GM23338 (cell line): ENCODE data around the gene STAT5B.

Source experiments
- CREB1 ChIP-seq: fragments of 250-450 bp; sonication (Bioruptor Pico); IDR thresholded peaks from 2 replicates; pipeline ENCODE4 v1.5.0; 2020; ENCODE audit warnings: low read depth, mild to moderate bottlenecking, moderate library complexity
- EZH2 ChIP-seq: fragments of 200-600 bp; sonication (generic); IDR thresholded peaks from one replicate; pipeline ENCODE4 v1.8.0; 2017; ENCODE audit warnings: antibody characterized with exemption, mild to moderate bottlenecking, low read depth; ENCODE audit not compliant: unreplicated experiment
- EZH2phosphoT487 ChIP-seq: fragments of 200-600 bp; sonication (generic); IDR thresholded peaks from one replicate; pipeline ENCODE4 v1.8.1; 2018; ENCODE audit warnings: antibody characterized with exemption; ENCODE audit not compliant: unreplicated experiment
- JUNB ChIP-seq: IDR thresholded peaks from one replicate; pipeline ENCODE4 v1.6.1; 2016; ENCODE audit warnings: antibody characterized with exemption; ENCODE audit not compliant: unreplicated experiment
- POLR2AphosphoS5 ChIP-seq: IDR thresholded peaks from 2 replicates; pipeline ENCODE4 v1.6.1; 2016; ENCODE audit warnings: antibody characterized with exemption, low read depth
- STAT1 ChIP-seq: IDR thresholded peaks from one replicate; pipeline ENCODE4 v1.6.1; 2016; ENCODE audit warnings: antibody characterized with exemption; ENCODE audit not compliant: unreplicated experiment
- ZNF331 ChIP-seq: fragments of 250-450 bp; sonication (Bioruptor Pico); IDR thresholded peaks from 2 replicates; pipeline ENCODE4 v1.5.0; 2020; ENCODE audit warnings: low read depth, mild to moderate bottlenecking, moderate library complexity
- TF ChIP-seq, protein P1 (sequence below), 2 experiments: fragments of 200-600 bp in 1 of 2; sonication (generic) in 1 of 2; conservative IDR thresholded peaks; 2 replicates each; pipeline versions ENCODE4 v1.5.1 to v1.6.1; 2016 to 2017; ENCODE audit warnings: antibody characterized with exemption in 2 of 2, low read depth in 2 of 2, mild to moderate bottlenecking in 2 of 2, moderate library complexity in 1 of 2
- TF ChIP-seq, protein P2 (sequence below): IDR thresholded peaks from one replicate; pipeline ENCODE4 v1.6.1; 2018; ENCODE audit warnings: antibody characterized with exemption; ENCODE audit not compliant: unreplicated experiment

DNA sequence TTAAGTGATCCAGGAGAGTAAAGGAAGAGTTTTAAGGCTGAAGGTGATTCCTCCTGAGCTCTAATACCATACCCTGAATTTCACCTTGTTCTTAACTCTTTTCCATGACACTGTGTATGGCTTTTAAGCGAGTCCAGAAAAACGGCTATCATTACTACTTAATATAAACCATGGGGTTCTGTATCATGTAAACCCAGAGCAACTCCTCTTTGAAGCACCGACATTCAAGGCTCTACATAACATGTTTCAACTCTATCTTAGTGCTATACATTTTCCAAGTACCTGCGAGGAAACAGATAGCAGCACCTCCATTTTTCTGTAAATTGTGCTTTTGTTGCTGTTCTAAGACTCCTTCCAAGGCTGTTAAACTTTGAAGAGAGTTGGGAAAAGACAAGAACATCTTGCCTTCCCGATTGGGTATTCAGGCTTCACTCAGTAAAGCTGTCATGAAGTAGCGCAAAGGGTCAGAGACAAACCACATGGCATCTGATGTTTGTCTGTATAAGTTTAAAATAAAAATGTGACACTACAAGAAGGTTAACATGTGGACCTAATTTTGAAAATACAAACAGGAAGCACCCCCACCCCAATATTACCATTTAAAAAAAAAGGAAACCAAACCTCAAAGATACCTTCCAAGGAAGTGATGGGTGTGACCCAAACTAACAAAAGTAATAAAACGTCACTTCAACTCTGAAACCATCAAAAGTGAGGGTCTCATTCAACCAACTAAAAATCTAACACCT lies 3.9 kb downstream of the STAT5B start:
- TF ChIP-seq, protein P1, sequence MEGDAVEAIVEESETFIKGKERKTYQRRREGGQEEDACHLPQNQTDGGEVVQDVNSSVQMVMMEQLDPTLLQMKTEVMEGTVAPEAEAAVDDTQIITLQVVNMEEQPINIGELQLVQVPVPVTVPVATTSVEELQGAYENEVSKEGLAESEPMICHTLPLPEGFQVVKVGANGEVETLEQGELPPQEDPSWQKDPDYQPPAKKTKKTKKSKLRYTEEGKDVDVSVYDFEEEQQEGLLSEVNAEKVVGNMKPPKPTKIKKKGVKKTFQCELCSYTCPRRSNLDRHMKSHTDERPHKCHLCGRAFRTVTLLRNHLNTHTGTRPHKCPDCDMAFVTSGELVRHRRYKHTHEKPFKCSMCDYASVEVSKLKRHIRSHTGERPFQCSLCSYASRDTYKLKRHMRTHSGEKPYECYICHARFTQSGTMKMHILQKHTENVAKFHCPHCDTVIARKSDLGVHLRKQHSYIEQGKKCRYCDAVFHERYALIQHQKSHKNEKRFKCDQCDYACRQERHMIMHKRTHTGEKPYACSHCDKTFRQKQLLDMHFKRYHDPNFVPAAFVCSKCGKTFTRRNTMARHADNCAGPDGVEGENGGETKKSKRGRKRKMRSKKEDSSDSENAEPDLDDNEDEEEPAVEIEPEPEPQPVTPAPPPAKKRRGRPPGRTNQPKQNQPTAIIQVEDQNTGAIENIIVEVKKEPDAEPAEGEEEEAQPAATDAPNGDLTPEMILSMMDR (conservative IDR thresholded peaks at IDR 0.05; ENCODE audit: low read depth in 2 of 2), result no peak
- no peak for TF ChIP-seq JUNB
- no peak for TF ChIP-seq EZH2phosphoT487
- TF ChIP-seq CREB1 (CRISPR knock-in tag), result no peak
- TF ChIP-seq, protein P2, sequence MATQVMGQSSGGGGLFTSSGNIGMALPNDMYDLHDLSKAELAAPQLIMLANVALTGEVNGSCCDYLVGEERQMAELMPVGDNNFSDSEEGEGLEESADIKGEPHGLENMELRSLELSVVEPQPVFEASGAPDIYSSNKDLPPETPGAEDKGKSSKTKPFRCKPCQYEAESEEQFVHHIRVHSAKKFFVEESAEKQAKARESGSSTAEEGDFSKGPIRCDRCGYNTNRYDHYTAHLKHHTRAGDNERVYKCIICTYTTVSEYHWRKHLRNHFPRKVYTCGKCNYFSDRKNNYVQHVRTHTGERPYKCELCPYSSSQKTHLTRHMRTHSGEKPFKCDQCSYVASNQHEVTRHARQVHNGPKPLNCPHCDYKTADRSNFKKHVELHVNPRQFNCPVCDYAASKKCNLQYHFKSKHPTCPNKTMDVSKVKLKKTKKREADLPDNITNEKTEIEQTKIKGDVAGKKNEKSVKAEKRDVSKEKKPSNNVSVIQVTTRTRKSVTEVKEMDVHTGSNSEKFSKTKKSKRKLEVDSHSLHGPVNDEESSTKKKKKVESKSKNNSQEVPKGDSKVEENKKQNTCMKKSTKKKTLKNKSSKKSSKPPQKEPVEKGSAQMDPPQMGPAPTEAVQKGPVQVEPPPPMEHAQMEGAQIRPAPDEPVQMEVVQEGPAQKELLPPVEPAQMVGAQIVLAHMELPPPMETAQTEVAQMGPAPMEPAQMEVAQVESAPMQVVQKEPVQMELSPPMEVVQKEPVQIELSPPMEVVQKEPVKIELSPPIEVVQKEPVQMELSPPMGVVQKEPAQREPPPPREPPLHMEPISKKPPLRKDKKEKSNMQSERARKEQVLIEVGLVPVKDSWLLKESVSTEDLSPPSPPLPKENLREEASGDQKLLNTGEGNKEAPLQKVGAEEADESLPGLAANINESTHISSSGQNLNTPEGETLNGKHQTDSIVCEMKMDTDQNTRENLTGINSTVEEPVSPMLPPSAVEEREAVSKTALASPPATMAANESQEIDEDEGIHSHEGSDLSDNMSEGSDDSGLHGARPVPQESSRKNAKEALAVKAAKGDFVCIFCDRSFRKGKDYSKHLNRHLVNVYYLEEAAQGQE, result no peak
- no peak for TF ChIP-seq EZH2
- TF ChIP-seq POLR2AphosphoS5, result no peak
- no peak for TF ChIP-seq STAT1
- no peak for TF ChIP-seq ZNF331 (CRISPR knock-in tag)
